ENCODE measurements around the gene SNRK.
"Not testable (repeated sequence)": the region's sequence is repeated elsewhere in the genome, so short reads cannot be mapped to it uniquely, and the experiment has no call there.

Gene SNRK

DNA sequence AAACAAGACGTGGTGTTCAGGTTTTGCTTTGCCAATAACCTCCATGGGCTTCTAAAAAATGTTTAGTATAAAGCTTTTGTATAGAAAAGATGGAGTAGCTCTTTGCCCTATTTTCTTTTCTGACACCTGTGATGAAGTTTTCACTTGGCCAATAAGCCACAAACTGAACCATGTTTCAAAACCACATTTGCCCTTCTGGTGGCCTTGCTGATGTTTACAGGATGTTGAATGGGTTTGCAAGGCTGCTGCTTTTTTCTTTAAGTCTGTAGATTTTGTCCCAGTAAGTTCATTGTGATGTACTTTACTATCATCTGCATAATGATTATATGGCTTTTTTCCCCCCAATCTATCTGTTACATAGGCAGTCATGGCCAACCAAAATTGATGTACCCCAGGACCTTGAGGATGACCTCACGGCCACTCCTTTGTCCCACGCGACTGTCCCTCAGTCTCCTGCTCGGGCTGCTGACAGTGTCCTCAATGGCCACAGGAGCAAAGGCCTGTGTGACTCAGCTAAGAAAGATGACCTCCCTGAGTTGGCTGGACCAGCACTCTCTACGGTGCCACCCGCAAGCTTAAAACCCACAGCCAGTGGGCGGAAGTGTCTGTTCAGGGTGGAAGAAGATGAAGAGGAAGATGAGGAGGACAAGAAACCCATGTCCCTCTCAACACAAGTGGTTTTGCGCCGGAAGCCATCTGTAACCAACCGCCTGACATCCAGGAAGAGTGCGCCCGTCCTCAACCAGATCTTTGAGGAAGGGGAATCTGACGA lies 60.8 kb downstream of the SNRK start:
- ATAC-seq (replicated peaks): peak; percentile 83
- Mint-ChIP-seq H3K4me1 (ENCODE audit: low read depth in 2 of 2) (peaks cover 53 to 79% of the 10 kb centered on the region in 2 donors), H3K4me3 (peak overlapping the region; percentile 75 to 83), H3K36me3 (ENCODE audit: insufficient read depth) (peaks cover 70% of the 10 kb centered on the region), H3K27me3 (no peaks in the 10 kb centered on the region), H3K27ac (peak overlapping the region; percentile 96 to 99), H3K9me3 (peaks cover 7% of the 10 kb centered on the region in 2 donors)
- DNase-seq: peak; percentile 53 to 61 (median 59)

DNA sequence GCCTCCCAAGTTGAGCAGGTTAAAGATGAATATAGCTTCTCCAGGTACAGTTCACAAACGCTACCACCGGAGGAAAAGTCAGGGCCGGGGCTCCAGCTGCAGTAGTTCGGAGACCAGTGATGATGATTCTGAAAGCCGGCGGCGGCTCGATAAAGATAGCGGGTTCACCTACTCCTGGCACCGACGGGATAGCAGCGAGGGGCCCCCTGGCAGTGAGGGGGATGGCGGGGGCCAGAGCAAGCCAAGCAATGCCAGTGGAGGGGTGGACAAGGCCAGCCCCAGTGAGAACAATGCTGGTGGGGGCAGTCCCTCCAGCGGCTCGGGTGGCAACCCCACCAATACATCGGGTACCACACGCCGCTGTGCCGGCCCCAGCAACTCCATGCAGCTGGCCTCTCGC lies 61.4 kb downstream of the SNRK start:
- H3K27ac Mint-ChIP-seq: peak overlapping the region; percentile 96 to 99
- H3K4me3 Mint-ChIP-seq: peak overlapping the region; percentile 75 to 83
- no peaks in the 10 kb centered on the region for H3K27me3 Mint-ChIP-seq
- no peak for DNase-seq
- ATAC-seq (replicated peaks): no peak
- peaks cover 7 to 8% of the 10 kb centered on the region in 2 donors for H3K9me3 Mint-ChIP-seq
- peaks cover 66% of the 10 kb centered on the region for H3K36me3 Mint-ChIP-seq (ENCODE audit: insufficient read depth)
- H3K4me1 Mint-ChIP-seq (ENCODE audit: low read depth in 2 of 2): peaks cover 47 to 74% of the 10 kb centered on the region in 2 donors

DNA sequence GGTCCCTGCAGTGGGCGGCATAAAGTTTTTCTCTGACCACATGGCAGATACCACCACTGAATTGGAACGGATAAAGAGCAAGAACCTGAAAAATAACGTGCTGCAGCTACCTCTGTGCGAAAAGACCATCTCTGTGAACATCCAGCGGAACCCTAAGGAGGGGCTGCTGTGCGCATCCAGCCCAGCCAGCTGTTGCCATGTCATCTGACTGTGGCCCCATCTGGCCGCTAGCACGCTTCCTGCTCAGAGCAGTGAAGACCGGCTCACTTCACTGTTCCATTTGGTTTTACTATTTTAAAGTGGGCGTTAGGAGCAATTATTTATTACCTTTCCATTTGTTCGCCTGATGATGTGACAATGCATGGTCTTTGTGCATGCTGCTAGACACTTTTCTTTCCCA lies 62.0 kb downstream of the SNRK start:
- peaks cover 62% of the 10 kb centered on the region for H3K36me3 Mint-ChIP-seq (ENCODE audit: insufficient read depth)
- peak overlapping the region; percentile 75 to 83 for H3K4me3 Mint-ChIP-seq
- H3K27me3 Mint-ChIP-seq: no peaks in the 10 kb centered on the region
- H3K4me1 Mint-ChIP-seq (ENCODE audit: low read depth in 2 of 2): peaks cover 47 to 69% of the 10 kb centered on the region in 2 donors
- peaks cover 7 to 8% of the 10 kb centered on the region in 2 donors for H3K9me3 Mint-ChIP-seq
- DNase-seq (no peak), ATAC-seq (replicated peaks) (no peak)
- peak overlapping the region; percentile 96 to 99 for H3K27ac Mint-ChIP-seq

DNA sequence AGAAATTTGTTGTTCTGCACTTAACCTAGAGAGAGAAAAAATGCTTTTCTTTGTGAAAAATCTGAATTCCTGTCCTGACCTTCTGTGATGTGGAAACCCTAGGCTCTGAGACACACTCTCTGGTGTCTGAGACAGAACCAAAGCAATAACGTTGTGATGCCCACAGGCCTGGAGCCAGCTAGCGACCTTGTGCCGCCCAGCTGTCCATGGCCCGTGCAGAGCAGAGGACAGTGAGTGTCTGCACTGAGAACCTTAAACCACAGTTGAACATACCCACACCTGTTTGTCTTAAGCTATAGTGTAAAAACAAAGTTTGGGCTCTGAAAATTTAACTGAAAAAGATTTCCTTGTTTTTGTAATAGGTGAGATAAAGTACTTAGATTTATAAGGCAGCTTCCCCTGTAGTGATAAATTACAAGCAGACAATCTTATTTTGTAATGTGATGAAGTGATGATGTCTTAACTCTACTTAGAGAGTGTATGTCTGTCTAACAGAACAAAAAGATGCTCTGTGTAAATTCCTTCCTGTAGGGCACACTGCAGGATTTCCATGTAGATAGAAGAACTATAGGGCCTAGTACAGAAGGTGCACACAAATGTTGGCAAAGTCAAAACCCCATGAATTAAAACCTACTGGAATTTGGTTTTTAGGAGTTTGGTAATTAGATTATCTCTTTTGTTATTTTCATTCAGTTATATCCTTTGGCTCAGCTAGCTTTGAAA lies 62.7 kb downstream of the SNRK start:
- peak overlapping the region; percentile 75 to 83 for H3K4me3 Mint-ChIP-seq
- H3K4me1 Mint-ChIP-seq (ENCODE audit: low read depth in 2 of 2): peaks cover 42 to 65% of the 10 kb centered on the region in 2 donors
- H3K27me3 Mint-ChIP-seq: no peaks in the 10 kb centered on the region
- peaks cover 61% of the 10 kb centered on the region for H3K36me3 Mint-ChIP-seq (ENCODE audit: insufficient read depth)
- ATAC-seq (replicated peaks): no peak
- DNase-seq: no peak
- peaks cover 7 to 13% of the 10 kb centered on the region in 2 donors for H3K9me3 Mint-ChIP-seq
- H3K27ac Mint-ChIP-seq: peak overlapping the region; percentile 96 to 99

DNA sequence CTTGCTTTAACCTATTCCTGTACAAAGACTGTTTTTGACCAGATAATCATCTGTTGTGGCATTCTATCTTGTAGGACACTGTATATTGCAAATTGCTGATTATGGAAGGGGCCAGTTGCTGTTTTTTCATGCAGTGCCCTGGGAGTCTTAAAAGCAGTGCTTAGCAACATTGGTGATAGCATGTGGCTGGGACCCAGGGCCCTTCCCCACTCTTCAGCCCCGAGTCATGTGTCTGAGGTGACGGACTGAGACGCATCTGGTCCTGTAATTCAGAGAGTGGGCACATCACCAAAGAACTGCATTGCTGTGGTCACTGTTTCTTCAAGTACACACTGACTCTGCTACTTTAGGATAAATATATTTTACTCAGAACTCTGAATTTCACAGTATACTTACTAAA lies 63.4 kb downstream of the SNRK start:
- H3K36me3 Mint-ChIP-seq (ENCODE audit: insufficient read depth): peaks cover 54% of the 10 kb centered on the region
- no peaks in the 10 kb centered on the region for H3K27me3 Mint-ChIP-seq
- peak overlapping the region in 1 of 2 donors; percentile 96 for H3K27ac Mint-ChIP-seq
- peaks cover 43 to 65% of the 10 kb centered on the region in 2 donors for H3K4me1 Mint-ChIP-seq (ENCODE audit: low read depth in 2 of 2)
- ATAC-seq (replicated peaks) (no peak), DNase-seq (no peak)
- H3K4me3 Mint-ChIP-seq: no peak overlapping the region
- H3K9me3 Mint-ChIP-seq: peaks cover 12 to 20% of the 10 kb centered on the region in 2 donors

DNA sequence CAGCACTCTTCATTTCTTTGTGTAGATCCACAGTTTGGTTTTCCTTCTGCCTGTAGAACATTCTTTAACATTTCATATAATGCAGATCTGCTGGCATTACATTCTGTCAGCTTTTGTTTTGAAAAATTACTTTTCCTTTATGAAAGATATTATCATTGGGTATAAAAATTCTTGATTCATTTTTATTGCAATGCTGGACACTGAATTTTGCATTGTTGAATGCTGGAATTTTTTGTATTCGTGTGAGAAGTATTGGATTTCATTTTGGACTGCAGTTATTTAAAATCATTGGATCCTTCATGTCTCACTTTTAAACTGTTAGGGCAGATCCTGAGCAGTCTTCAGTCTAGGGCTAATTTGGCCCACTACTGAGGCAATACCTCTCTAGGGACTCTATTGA lies 67.1 kb downstream of the SNRK start:
- DNase-seq: no peak
- peaks cover 15 to 31% of the 10 kb centered on the region in 2 donors for H3K4me1 Mint-ChIP-seq (ENCODE audit: low read depth in 2 of 2)
- no peak overlapping the region for H3K4me3 Mint-ChIP-seq
- ATAC-seq (replicated peaks): no peak
- H3K27ac Mint-ChIP-seq: peak overlapping the region in 1 of 2 donors; percentile 24
- peaks cover 18 to 31% of the 10 kb centered on the region in 2 donors for H3K9me3 Mint-ChIP-seq
- H3K27me3 Mint-ChIP-seq: no peaks in the 10 kb centered on the region
- H3K36me3 Mint-ChIP-seq (ENCODE audit: insufficient read depth): peaks cover 29% of the 10 kb centered on the region

DNA sequence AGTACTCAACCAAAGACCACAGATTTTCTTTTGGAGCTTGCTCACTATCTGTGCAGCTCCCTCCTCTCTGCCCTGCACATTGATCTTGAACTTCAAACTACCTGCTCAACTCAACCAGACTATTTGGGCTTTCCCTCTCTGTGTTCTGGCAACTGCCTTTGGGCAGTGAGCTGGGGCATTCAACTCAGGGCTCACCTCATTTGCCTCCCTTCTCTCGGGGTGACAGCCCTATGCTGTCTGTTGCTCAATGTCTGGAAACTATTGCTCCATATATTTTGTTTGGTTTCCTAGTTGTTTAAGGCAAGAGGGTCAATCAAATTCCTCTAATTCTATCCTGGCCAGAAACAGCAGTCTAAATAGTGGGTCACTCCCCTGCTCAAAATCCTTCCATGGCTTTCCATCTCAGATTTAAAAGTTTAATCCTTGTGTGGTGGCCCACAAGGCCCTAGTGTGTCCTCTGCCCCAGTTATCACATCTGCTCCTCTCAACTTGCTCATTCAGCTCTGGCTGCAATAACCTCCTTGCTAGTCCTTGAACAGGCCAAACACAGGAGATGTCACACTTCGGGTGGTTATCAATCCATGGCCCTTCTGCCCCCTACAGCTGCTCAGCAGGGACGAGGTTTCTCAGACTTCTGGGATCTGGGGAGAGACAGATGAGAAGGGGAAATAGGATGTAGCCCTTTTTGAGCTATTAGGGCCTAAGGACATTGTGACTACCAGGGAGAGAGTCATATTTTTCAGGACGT lies 67.8 kb downstream of the SNRK start:
- ATAC-seq (replicated peaks) (no peak), DNase-seq (no peak)
- Mint-ChIP-seq H3K4me1 (ENCODE audit: low read depth in 2 of 2) (peaks cover 11 to 24% of the 10 kb centered on the region in 2 donors), H3K4me3 (no peak overlapping the region), H3K36me3 (ENCODE audit: insufficient read depth) (peaks cover 23% of the 10 kb centered on the region), H3K9me3 (peaks cover 18 to 31% of the 10 kb centered on the region in 2 donors), H3K27me3 (no peaks in the 10 kb centered on the region), H3K27ac (peak overlapping the region in 1 of 2 donors; percentile 24)

DNA sequence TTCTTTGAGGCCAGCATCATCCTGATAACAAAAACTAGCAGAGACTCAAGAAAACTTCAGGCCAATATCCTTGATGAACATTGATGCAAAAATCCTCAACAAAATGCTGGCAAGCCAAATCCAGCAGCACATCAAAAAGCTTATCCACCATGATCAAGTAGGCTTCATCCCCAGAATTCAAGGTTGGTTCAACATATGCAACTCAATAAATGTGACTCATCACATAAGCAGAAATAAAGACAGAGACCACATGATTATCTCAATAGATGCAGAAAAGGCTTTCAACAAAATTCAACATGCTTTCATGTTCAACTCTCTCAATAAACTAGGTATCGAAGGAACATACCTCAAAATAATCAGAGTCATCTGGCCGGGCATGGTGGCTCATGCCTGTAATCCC lies 69.7 kb downstream of the SNRK start:
- peaks cover 12 to 20% of the 10 kb centered on the region in 2 donors for H3K4me1 Mint-ChIP-seq (ENCODE audit: low read depth in 2 of 2)
- not testable (repeated sequence) for H3K27me3 Mint-ChIP-seq; H3K4me3 Mint-ChIP-seq; DNase-seq; ATAC-seq (replicated peaks)
- peaks cover 18 to 31% of the 10 kb centered on the region in 2 donors for H3K9me3 Mint-ChIP-seq
- H3K36me3 Mint-ChIP-seq (ENCODE audit: insufficient read depth): peaks cover 13% of the 10 kb centered on the region
- peak overlapping the region in 1 of 2 donors; percentile 19 for H3K27ac Mint-ChIP-seq

DNA sequence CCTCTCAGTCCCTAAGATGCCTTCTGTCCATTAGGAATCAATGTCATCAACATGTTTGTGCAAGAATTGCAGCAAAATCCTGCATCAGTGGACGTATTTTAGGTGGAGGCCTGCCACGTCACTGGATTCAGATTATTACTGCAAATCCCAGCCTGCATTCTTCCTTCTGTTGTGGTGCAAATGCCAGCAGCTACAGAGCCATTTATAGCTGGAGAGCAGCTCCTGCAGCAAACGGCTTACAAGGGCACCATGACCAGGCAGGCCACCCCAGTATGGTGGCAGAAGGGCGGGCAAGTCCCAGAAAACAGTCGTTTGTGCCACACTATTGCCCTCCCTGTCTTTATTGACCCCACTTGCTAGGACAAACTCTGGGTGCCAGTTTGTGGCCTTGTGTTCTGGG lies 74.7 kb downstream of the SNRK start:
- no peak for ATAC-seq (replicated peaks)
- Mint-ChIP-seq H3K4me3 (no peak overlapping the region), H3K27me3 (no peaks in the 10 kb centered on the region), H3K27ac (no peak overlapping the region), H3K4me1 (ENCODE audit: low read depth in 2 of 2) (peaks cover 5 to 12% of the 10 kb centered on the region in 2 donors), H3K36me3 (ENCODE audit: insufficient read depth) (peaks cover 12% of the 10 kb centered on the region), H3K9me3 (peaks cover 6 to 9% of the 10 kb centered on the region in 2 donors)
- DNase-seq: no peak

DNA sequence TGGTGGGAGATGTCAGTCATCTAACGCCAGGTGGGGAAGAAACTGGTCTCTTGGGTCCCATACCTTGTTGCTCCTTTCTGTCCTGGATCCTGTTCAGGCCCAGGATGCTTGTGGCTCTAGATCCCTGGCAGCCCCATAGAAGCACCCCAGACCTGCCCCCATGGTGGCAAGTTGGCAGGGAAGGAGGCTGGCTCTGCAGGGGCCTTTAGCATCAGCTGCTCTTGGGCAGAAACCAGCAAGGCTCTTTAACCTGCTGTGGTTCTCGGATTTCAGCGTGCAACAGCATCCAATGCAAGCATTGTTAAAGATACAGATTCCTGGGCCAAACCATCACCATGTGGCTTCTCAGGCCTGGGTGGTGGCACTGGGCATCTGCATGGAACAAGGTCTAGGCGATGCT lies 75.8 kb downstream of the SNRK start:
- peaks cover 8 to 16% of the 10 kb centered on the region in 2 donors for H3K4me1 Mint-ChIP-seq (ENCODE audit: low read depth in 2 of 2)
- no peak for DNase-seq

DNA sequence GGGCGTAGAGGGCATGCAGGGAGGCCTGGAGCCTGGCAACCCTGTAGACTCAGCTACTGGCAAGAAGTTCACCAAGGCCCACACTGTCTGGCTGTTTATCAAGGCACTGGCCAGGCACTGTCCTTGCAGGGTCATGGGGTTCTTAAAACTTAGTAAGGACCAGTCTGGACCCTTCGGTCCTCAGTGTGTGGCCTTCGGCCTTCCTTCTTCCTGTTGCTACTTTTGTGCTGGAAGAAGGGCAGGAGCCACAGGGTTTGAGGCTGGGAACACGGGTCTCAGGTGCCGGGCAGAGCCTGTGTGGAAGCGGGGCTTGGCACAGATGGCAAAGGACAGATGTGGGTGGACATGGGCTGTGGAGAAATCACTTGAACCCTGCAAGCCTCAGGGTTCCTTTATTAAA lies 76.6 kb downstream of the SNRK start:
- Mint-ChIP-seq H3K27ac (peak overlapping the region; percentile 24 to 67), H3K4me1 (ENCODE audit: low read depth in 2 of 2) (peaks cover 13 to 17% of the 10 kb centered on the region in 2 donors), H3K36me3 (ENCODE audit: insufficient read depth) (peaks cover 12% of the 10 kb centered on the region), H3K27me3 (no peaks in the 10 kb centered on the region), H3K9me3 (no peaks in the 10 kb centered on the region), H3K4me3 (no peak overlapping the region)
- DNase-seq (no peak), ATAC-seq (replicated peaks) (no peak)

More for the DNA sequence above, 75.8 kb downstream of the SNRK start:
- Mint-ChIP-seq H3K4me3 (no peak overlapping the region), H3K27me3 (no peaks in the 10 kb centered on the region), H3K36me3 (ENCODE audit: insufficient read depth) (peaks cover 12% of the 10 kb centered on the region), H3K27ac (peak overlapping the region; percentile 24 to 55), H3K9me3 (peaks cover 6 to 7% of the 10 kb centered on the region in 2 donors)
- no peak for ATAC-seq (replicated peaks)

DNA sequence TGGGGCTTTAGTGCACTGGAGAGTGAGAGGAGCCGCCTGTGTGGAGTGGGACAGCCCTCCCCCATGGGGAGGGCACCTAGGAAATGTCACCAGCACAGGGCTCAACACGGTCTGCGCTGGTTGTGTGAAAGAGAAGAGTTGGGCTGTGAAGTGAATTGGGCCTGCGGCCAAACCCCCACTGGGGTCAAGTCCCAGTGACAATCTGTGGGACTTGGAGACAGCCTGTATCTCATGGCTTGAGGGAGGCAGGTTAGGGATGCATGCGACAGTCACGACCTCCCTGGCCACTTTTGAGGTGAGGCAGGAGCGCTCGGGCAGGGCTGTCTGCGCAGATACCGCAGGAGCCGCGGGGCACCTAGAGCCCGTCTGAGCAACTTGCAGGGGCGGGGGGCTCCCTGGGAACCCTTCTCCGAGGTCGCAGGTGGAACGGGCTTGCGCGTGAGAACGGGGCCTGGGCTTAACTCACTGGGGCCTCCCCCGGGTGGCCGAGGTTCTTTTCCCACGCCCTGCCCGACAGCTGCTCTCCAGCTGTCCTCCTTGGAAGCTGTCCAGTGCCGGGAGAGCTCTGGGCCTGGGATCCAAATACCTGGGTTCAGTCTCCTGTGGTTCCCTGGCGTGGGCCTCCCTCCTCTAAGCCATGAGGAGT lies 77.4 kb downstream of the SNRK start:
- ATAC-seq (replicated peaks) (no peak), DNase-seq (no peak)
- Mint-ChIP-seq H3K4me1 (ENCODE audit: low read depth in 2 of 2) (peaks cover 19 to 20% of the 10 kb centered on the region in 2 donors), H3K4me3 (no peak overlapping the region), H3K9me3 (no peaks in the 10 kb centered on the region), H3K36me3 (ENCODE audit: insufficient read depth) (peaks cover 12% of the 10 kb centered on the region), H3K27me3 (no peaks in the 10 kb centered on the region), H3K27ac (peak overlapping the region in 1 of 2 donors; percentile 67)

DNA sequence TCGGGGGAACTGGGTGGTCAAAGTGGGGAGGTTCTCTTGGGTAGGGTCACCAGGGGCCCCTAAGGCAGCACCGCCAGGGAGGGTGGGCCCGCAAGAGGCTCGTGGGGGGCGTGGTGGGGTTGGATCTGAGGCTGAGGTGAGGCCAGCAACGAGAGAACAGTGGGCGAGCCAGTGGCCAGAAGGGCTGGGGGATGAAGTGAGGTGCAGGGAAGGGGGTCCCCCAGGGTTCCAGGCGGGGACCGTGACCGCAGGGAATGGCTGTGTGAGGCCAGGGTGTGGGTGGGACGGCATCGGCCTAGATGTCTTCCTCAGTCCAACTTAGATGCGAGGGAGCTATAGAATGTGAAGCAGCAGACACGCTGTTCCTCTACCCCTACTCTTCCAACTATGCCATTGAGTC lies 78.2 kb downstream of the SNRK start:
- Mint-ChIP-seq H3K27ac (peak overlapping the region; percentile 20 to 49), H3K9me3 (no peaks in the 10 kb centered on the region), H3K36me3 (ENCODE audit: insufficient read depth) (peaks cover 8% of the 10 kb centered on the region), H3K4me3 (no peak overlapping the region), H3K4me1 (ENCODE audit: low read depth in 2 of 2) (peaks cover 21 to 25% of the 10 kb centered on the region in 2 donors), H3K27me3 (no peaks in the 10 kb centered on the region)
- ATAC-seq (replicated peaks): no peak
- no peak for DNase-seq

Measured in effector memory CD8-positive, alpha-beta T cell (primary cell).